LoVo (cell line): Measurements from ENCODE around the gene CDH3.

Experiments
- DNase-seq: peaks from one replicate; pipeline ENCODE4 v3.0.0-alpha.2; 2016; ENCODE audit warnings: low spot score

The CDH3 gene

GRCh38 chr16:68644715-68645493 is at the start of gene CDH3:
Gene CDH3, plus strand, starts transcription at chr16:68645310. Its CDS starts 70 bp downstream, at chr16:68645380.
- DNase-seq, result peak; percentile 79

- no peak for DNase-seq
These were observed 48.8 kb upstream of the CDH3 start for GRCh38 chr16:68596266-68596665.

- DNase-seq, result no peak
These were observed 45.5 kb upstream of the CDH3 start for GRCh38 chr16:68599586-68599985.

- DNase-seq, result no peak
These were observed 39.4 kb upstream of the CDH3 start for GRCh38 chr16:68605746-68606145.

GRCh38 chr16:68607443-68607842 is 37.7 kb upstream of the CDH3 start:
- DNase-seq, result no peak

- DNase-seq, result no peak
These were observed 36.8 kb upstream of the CDH3 start for GRCh38 chr16:68608330-68608729.

- DNase-seq, result no peak
These were observed 32.1 kb upstream of the CDH3 start for GRCh38 chr16:68612996-68613395.

- no peak for DNase-seq
These were observed 27.4 kb upstream of the CDH3 start for GRCh38 chr16:68617734-68618133.

- DNase-seq, result no peak
These were observed 18.6 kb upstream of the CDH3 start for GRCh38 chr16:68626557-68626956.

- DNase-seq, result no peak
These were observed 17.1 kb upstream of the CDH3 start for GRCh38 chr16:68627951-68628425.

- DNase-seq, result no peak
These were observed 15.7 kb upstream of the CDH3 start for GRCh38 chr16:68629351-68629910.

- DNase-seq, result peak; percentile 25
These were observed 9.0 kb upstream of the CDH3 start for GRCh38 chr16:68636064-68636560.

GRCh38 chr16:68636818-68637217 is 8.3 kb upstream of the CDH3 start:
- DNase-seq, result peak; percentile 19

GRCh38 chr16:68640972-68641371 is 4.1 kb upstream of the CDH3 start:
- DNase-seq, result peak; percentile 63

GRCh38 chr16:68642047-68642435 is 3.1 kb upstream of the CDH3 start:
- no peak for DNase-seq

GRCh38 chr16:68642436-68643101 is 2.5 kb upstream of the CDH3 start:
- no peak for DNase-seq

GRCh38 chr16:68643227-68643626 is 1.9 kb upstream of the CDH3 start:
- DNase-seq, result no peak

- no peak for DNase-seq
These were observed 1.3 kb upstream of the CDH3 start for GRCh38 chr16:68643847-68644246.

GRCh38 chr16:68644296-68644695 is 814 bp upstream of the CDH3 start:
- DNase-seq, result no peak

GRCh38 chr16:68645494-68646388 is 631 bp downstream of the CDH3 start:
- DNase-seq, result peak; percentile 28

GRCh38 chr16:68646953-68647659 is 2.0 kb downstream of the CDH3 start:
- DNase-seq, result no peak
